ENCODE results near the gene HBA1.

GRCh38 chr16:169014-169413 is 7.5 kb upstream of the HBA1 start:
- TF ChIP-seq CTCF (conservative IDR thresholded peaks at IDR 0.05; ENCODE audit: low read length) = no peak
- TF ChIP-seq EZH2phosphoT487 (IDR thresholded peaks at IDR 0.05; ENCODE audit: borderline replicate concordance, low read depth, low read length) = no peak
